Psoas muscle (tissue), 8 donors: ENCODE data around the gene PHF14. TPM values are rescaled to one million over a fixed set of nuclear protein-coding genes. Genes with fewer than 3 reads are reported as not detected.

Source experiments
- ATAC-seq, 4 donors: fragments of 200-7000 bp; cut with Tn5 transposase; one replicate each; pipeline ENCODE4 v1.9.1; 2020; ENCODE audit warnings: moderate library complexity in 3 of 4, mild to moderate bottlenecking in 2 of 4
- DNase-seq, 2 donors: peaks; one replicate each; pipeline ENCODE4 v3.0.0-alpha.2; 2020
- H3K27ac ChIP-seq: fragments of 200-600 bp; one replicate; pipeline ENCODE4 v1.8.0; 2022
- H3K27me3 ChIP-seq, 3 donors: fragments of 200-600 bp in 1 of 3; one replicate each; pipeline versions ENCODE4 v1.6.1 to v1.8.0; 2013 to 2022; ENCODE audit warnings: low read length in 2 of 3, mild to moderate bottlenecking in 2 of 3, moderate library complexity in 1 of 3; ENCODE audit not compliant: insufficient read depth in 3 of 3
- H3K36me3 ChIP-seq, 2 donors: fragments of 200-600 bp in 1 of 2; one replicate each; pipeline versions ENCODE4 v1.6.1 to v1.8.0; 2013 to 2022; ENCODE audit warnings: low read depth in 1 of 2, mild to moderate bottlenecking in 1 of 2, moderate library complexity in 1 of 2; ENCODE audit not compliant: insufficient read depth in 1 of 2
- H3K4me1 ChIP-seq: fragments of 200-600 bp; one replicate; pipeline ENCODE4 v1.8.0; 2022
- H3K4me3 ChIP-seq: fragments of 200-600 bp; one replicate; pipeline ENCODE4 v1.8.0; 2022; ENCODE audit warnings: mild to moderate bottlenecking
- H3K9me3 ChIP-seq: fragments of 200-600 bp; one replicate; pipeline ENCODE4 v1.8.0; 2022
- WGBS, 3 donors: extraction: QIAGEN DNeasy Blood & Tissue Kit; methylation state at CpG; one replicate each; pipeline versions ENCODE4 v1.1.6 to v1.1.7; 2013; 5-methylcytosine and 5-hydroxymethylcytosine counted together
- intact Hi-C, 2 donors: fragments of 100-400 bp; cut with DNase I; formaldehyde crosslinking; loops; one replicate each; pipeline versions ENCODE4 v1.11.0 to v1.14.2; 2022
- polyA plus RNA-seq, 3 donors: library from polyadenylated mRNA; stranded (reverse); fragments of 200-250 nt; gene quantifications; one replicate each; pipeline ENCODE4 v1.2.3, GENCODE V29; 2013
- total RNA-seq, 4 donors: library from RNA; stranded (reverse); fragmentation: NEBNext Ultra II Directional in 2 of 4; extraction: Animal tissue kit (Norgen Biotek cat#: 25700) in 2 of 4; gene quantifications; one replicate each; pipeline versions ENCODE4 v1.2.1 to v1.2.4, GENCODE V29; 2021 to 2023
- TF ChIP-seq, protein P1 (sequence below): fragments of 200-600 bp; IDR thresholded peaks from one replicate; pipeline ENCODE4 v1.8.0; 2022; ENCODE audit warnings: antibody characterized with exemption
- donor health status: healthy with polysubstance abuse.
- donor health status: DM: no; HTN: no; CAD: no; lungs with moderate emphysema.
- donor health status: Bipolar disorder and iron deficiency.
- donor health status: healthy.
- donor health status: DM: yes; HTN: yes; CAD: no.
- donor health status: DM: no; HTN: no; CAD: no.
- donor health status: DM: no; HTN: no; CAD: no.
- donor health status: DM: yes; HTN: yes; CAD: no.

The PHF14 gene
- total and polyA plus RNA-seq, 7 donors, result 10.8 to 17.8 (median 13.8) TPM

DNA sequence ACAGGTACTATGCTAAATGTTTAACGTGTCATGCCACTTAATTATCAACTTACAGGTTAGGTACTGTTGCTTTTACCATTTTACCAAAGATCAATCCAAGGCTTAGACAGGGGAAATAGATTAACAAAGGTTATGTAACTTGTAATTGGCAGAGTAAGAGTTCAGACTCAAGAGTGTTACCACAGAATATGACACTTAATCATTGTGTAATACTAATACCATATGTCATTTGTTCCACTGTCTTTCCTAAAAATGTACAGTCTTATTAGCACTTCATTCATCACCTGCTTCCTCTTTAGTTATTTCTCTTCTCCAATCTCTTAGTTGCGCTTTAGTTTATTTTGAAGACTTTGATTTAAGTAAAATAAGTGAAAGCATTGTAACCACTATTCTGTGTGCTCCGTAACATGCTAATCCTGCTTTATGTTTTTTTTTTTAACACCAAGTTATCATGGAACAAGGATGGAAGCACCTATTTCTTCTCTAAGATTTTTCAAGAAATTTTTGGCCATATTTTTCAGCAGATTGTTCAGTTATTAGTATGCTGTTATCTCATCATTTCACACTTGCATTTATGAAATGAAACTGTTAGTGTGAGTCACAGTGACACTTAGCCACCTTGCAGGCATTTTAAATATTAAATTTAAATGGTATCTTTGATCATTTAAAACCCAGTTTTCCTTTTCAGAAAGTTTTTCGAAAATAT, 197.3 kb downstream of the PHF14 start:
- TF ChIP-seq, protein P1, sequence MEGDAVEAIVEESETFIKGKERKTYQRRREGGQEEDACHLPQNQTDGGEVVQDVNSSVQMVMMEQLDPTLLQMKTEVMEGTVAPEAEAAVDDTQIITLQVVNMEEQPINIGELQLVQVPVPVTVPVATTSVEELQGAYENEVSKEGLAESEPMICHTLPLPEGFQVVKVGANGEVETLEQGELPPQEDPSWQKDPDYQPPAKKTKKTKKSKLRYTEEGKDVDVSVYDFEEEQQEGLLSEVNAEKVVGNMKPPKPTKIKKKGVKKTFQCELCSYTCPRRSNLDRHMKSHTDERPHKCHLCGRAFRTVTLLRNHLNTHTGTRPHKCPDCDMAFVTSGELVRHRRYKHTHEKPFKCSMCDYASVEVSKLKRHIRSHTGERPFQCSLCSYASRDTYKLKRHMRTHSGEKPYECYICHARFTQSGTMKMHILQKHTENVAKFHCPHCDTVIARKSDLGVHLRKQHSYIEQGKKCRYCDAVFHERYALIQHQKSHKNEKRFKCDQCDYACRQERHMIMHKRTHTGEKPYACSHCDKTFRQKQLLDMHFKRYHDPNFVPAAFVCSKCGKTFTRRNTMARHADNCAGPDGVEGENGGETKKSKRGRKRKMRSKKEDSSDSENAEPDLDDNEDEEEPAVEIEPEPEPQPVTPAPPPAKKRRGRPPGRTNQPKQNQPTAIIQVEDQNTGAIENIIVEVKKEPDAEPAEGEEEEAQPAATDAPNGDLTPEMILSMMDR, result no peak
- no peak for DNase-seq
- intact Hi-C loops, result no loop called here
- 91 to 96% (median 91%) methylated on average over 4 of the region's 4 CpGs for WGBS, 3 donors
- no peaks in the 10 kb centered on the region for H3K9me3 ChIP-seq
- ATAC-seq, result no peak
- no peak overlapping the region for H3K27ac ChIP-seq
- H3K4me3 ChIP-seq, result no peak overlapping the region
- H3K27me3 ChIP-seq, result no peaks in the 10 kb centered on the region
- no peaks in the 10 kb centered on the region for H3K4me1 ChIP-seq
- no peaks in the 10 kb centered on the region for H3K36me3 ChIP-seq

- ATAC-seq (no peak), DNase-seq (no peak)
- Histone ChIP-seq H3K4me1 (no peaks in the 10 kb centered on the region), H3K27me3 (no peaks in the 10 kb centered on the region), H3K9me3 (no peaks in the 10 kb centered on the region), H3K27ac (no peak overlapping the region), H3K4me3 (no peak overlapping the region), H3K36me3 (no peaks in the 10 kb centered on the region)
- intact Hi-C loops, result no loop called here
- TF ChIP-seq, protein P1, result no peak
- WGBS, 3 donors, result 62 to 73% (median 71%) methylated on average over 5 of the region's 5 CpGs
Measured at GRCh38 chr7:11171569-11172192, 198.0 kb downstream of the PHF14 start.

DNA sequence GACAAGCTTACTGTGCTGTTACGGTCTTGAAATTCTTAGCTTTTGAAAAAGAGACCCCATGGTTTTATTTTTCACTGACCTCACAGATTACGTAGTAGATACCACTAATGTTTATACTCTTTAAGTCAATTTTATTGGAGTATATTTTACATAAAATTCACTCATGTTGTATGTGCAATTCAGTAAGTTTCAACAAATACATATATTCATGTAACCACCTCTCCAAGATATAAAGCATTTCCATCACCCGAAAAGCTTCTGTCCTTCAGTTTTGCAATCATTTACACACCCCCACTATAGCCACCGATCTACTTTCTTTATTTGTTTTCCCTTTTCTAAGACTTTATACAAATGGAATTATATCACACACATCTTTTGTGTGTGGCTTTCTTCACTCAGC, 199.2 kb downstream of the PHF14 start:
- intact Hi-C loops, result no loop called here
- no peak overlapping the region for H3K27ac ChIP-seq
- H3K36me3 ChIP-seq, result no peaks in the 10 kb centered on the region
- TF ChIP-seq, protein P1, result no peak
- no peaks in the 10 kb centered on the region for H3K9me3 ChIP-seq
- no peaks in the 10 kb centered on the region for H3K4me1 ChIP-seq
- no peaks in the 10 kb centered on the region for H3K27me3 ChIP-seq
- no peak overlapping the region for H3K4me3 ChIP-seq
- no peak for DNase-seq
- no peak for ATAC-seq
- WGBS, 3 donors, result 91 to 93% (median 93%) methylated on average over 4 of the region's 4 CpGs

GRCh38 chr7:11175371-11175770, 201.7 kb downstream of the PHF14 start:
- no peaks in the 10 kb centered on the region for H3K9me3 ChIP-seq
- H3K4me1 ChIP-seq, result no peaks in the 10 kb centered on the region
- H3K27ac ChIP-seq, result no peak overlapping the region
- DNase-seq, result no peak
- intact Hi-C loops, result no loop called here
- H3K27me3 ChIP-seq, result no peaks in the 10 kb centered on the region
- ATAC-seq, result no peak
- TF ChIP-seq, protein P1, result no peak
- no peaks in the 10 kb centered on the region for H3K36me3 ChIP-seq
- 83 to 85% (median 84%) methylated on average over 3 of the region's 3 CpGs for WGBS, 3 donors
- H3K4me3 ChIP-seq, result no peak overlapping the region
